HG02840 (cell line): ENCODE data around the gene EFL1.

ENCODE experiments used
- ATAC-seq: cut with Tn5 transposase; IDR thresholded peaks from one replicate; pipeline ENCODE4 v1.9.1; 2021; ENCODE audit warnings: mild to moderate bottlenecking, moderate library complexity, moderate number of reproducible peaks; ENCODE audit not compliant: unreplicated experiment, low FRiP score

EFL1 gene

GRCh38 chr15:82168296-82168695 is 94.2 kb downstream of the EFL1 start:
- ATAC-seq, result no peak

GRCh38 chr15:82165948-82166376 is 96.6 kb downstream of the EFL1 start:
- ATAC-seq, result no peak

GRCh38 chr15:82159922-82160321 is 102.6 kb downstream of the EFL1 start:
- ATAC-seq, result no peak

GRCh38 chr15:82158811-82159210 is 103.7 kb downstream of the EFL1 start:
- no peak for ATAC-seq

- no peak for ATAC-seq
These were observed 111.9 kb downstream of the EFL1 start for GRCh38 chr15:82150645-82151044.

- ATAC-seq, result no peak
These were observed 115.5 kb downstream of the EFL1 start for GRCh38 chr15:82146990-82147461.

GRCh38 chr15:82146576-82146975 is 116.0 kb downstream of the EFL1 start:
- no peak for ATAC-seq

- ATAC-seq, result no peak
These were observed 118.8 kb downstream of the EFL1 start for GRCh38 chr15:82143390-82144385.

GRCh38 chr15:82140886-82141285 is 121.6 kb downstream of the EFL1 start:
- ATAC-seq, result no peak

GRCh38 chr15:82139823-82140268 is 122.7 kb downstream of the EFL1 start:
- no peak for ATAC-seq

- no peak for ATAC-seq
These were observed 124.2 kb downstream of the EFL1 start for GRCh38 chr15:82138306-82138705.

GRCh38 chr15:82137261-82137660 is 125.3 kb downstream of the EFL1 start:
- ATAC-seq, result no peak

- ATAC-seq, result no peak
These were observed 126.4 kb downstream of the EFL1 start for GRCh38 chr15:82136120-82136519.

- ATAC-seq, result no peak
These were observed 126.9 kb downstream of the EFL1 start for GRCh38 chr15:82135638-82136037.

- ATAC-seq, result no peak
These were observed 128.1 kb downstream of the EFL1 start for GRCh38 chr15:82134461-82134860.

- ATAC-seq, result no peak
These were observed 129.3 kb downstream of the EFL1 start for GRCh38 chr15:82133251-82133650.

GRCh38 chr15:82132742-82133141 is 129.8 kb downstream of the EFL1 start:
- ATAC-seq, result no peak

GRCh38 chr15:82132096-82132495 is 130.4 kb downstream of the EFL1 start:
- no peak for ATAC-seq

- no peak for ATAC-seq
These were observed 132.3 kb downstream of the EFL1 start for GRCh38 chr15:82130248-82130647.

- no peak for ATAC-seq
These were observed 132.8 kb downstream of the EFL1 start for GRCh38 chr15:82129761-82130160.

- no peak for ATAC-seq
These were observed 133.3 kb downstream of the EFL1 start for GRCh38 chr15:82129149-82129692.
